HG03442 (cell line): Measurements from ENCODE around the gene LCK.
A peak's percentile ranks its signal among the peaks of the same experiment; 100 is the strongest.
"Not testable (repeated sequence)": the region's sequence is repeated elsewhere in the genome, so short reads cannot be mapped to it uniquely, and the experiment has no call there.

Source experiments
- ATAC-seq: cut with Tn5 transposase; IDR thresholded peaks from one replicate; pipeline ENCODE4 v1.9.1; 2021; ENCODE audit warnings: mild to moderate bottlenecking, moderate library complexity; ENCODE audit not compliant: unreplicated experiment

The LCK gene

DNA sequence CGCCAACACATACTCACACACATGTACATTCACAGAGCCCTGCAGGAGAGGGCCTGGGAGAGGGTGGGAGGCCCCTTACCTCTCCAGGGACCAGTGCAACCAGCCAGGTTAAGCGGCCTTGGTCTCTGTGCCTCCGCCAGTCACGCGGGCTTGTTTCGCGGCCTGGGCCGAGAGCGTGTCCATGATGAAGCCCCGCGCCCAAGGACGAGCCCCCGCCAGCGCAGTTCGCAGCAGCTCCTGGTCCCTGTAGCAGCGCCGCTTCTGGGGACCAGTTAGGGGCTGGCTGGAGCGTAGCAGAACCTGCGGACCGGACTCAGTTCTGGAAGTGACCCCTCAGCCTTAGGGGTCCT is 11.3 kb upstream of the LCK start:
- no peak for ATAC-seq

DNA sequence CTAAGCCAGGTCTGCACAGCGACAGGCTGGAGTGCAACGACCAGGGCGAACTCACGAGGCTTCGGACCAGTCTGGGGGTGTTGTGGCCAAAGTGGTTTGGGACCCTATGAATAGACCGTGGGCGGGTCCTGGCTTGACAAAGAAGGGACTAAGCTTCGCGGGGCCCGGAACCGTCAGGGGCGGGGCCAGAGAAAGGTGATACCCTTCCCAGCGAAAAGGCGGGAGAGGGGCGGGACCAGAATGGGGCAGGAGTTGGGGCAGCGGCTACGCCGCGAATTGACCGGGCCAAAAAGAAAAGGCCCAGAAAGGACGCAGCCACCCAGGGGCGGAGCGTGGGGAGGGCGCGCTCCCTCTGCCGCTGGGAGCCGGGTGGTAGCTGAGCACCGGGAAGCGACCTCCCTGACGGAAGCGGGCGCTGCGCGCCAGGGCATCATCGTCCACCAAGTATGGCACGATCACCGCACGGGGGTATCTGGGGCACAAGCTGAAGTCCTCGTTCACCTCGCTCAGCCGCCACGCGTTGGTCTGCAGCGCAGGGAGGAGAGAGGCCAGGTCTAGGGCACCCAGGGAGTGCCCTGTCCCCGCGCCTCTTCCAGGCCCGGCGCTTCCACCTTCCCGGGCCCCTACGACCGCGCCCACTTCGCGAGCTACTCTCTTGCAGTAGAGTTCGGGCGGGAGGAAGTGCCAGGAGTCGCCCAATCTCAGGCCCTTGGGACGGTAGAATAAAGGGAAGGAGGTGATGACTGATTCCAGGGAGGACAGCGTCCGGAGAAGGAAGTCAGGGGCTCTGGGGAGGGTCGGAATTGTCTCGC is 10.7 kb upstream of the LCK start:
- ATAC-seq: no peak

DNA sequence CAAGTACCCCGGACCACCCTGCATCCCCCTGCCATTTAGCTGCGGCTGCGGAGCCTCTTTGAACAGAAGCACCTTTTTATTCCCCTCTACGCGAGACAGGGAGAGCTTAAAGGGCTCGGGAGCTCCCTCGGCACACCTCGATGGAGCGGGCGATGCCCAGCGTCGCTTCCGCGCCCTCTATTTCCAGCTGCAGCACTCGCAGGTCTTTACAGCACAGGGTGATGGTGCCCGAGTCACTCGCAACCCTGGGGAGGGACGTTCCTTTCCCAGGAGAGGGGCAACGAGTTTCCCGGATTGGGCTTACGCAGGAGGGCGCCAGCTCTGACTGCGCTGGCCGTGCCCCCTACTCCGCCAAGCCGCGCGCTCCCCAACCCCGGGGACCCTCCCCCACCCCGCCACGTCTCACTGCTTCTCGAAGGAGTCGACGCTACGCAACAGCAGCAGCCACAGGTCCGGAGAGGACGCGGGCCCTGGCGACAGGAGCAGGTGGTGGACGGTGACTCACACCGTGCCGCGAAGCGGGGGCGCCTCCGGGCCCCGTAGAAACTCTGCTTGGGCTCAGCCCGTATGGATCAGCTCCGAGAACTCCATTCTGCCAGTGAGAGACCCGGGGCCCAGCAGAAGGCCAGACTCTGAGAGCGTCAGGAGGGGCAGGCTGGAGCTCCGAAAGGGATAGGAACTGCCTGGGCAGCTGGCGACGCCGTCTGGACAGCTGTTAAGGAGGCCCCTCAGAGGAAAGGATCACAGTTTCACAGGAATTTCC is 9.9 kb upstream of the LCK start:
- no peak for ATAC-seq

DNA sequence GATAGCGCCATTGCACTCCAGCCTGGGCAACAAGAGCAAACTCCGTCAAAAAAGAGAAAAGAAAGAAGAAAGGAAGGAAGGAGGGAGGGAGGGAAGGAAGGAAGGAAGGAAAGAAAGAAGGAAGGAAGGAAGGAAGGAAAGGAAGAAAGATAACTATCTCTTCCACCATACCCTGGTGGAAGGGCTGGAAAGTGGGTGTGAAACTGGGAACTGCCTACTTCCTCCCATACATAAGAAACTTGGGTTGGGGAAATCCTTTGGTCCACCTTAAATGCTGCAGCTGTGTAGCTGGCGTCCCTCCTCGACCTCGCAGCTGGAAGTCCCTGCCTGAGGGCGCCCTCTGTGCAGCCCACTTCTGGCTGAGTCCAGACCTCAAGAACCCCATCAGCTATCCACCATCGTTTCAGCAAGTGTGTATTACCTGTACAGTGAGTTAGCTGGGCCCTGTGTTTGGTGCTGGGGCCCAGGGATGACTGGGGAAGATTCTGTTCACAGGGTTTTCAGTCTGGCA is 8.7 kb upstream of the LCK start:
- ATAC-seq: no peak

DNA sequence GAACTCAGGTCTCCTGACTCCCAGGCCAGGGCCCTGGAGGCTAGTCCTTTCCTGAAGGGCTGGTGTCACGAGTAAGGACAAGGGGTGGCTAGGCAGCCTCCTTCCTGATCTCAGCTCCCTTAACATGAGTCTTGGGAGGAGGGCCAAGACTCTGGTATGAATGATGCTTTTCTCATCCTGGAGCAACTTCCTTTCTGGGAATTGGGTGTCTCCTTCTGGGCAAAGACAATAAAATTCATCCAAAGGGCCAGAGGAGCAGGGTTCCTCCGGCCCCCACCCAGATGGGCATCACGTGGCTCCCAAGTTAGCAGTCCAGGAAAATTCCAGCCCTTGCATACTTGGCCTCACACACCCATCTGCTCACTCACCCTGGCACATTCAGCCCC is 4.2 kb upstream of the LCK start, which contains the start of gene FAM167B:
FAM167B (plus strand) TSS at position 335 of the 386 bp plus-strand sequence. CDS start 200 bp downstream, outside the sequence.
- no peak for ATAC-seq

DNA sequence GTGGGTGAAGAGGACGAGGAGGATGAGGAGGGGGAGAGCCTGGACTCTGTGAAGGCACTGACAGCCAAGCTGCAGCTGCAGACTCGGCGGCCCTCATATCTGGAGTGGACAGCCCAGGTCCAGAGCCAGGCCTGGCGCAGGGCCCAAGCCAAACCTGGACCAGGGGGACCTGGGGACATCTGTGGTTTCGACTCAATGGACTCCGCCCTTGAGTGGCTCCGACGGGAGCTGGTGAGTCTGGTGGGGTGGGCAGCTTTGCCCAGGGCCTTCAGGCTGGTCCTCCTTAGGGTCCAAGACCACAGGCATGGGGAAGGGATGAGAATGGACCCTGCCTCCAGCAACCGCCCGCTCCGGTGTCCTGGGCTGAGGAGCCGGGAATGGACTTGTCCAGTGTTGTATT is 3.6 kb upstream of the LCK start:
- no peak for ATAC-seq

DNA sequence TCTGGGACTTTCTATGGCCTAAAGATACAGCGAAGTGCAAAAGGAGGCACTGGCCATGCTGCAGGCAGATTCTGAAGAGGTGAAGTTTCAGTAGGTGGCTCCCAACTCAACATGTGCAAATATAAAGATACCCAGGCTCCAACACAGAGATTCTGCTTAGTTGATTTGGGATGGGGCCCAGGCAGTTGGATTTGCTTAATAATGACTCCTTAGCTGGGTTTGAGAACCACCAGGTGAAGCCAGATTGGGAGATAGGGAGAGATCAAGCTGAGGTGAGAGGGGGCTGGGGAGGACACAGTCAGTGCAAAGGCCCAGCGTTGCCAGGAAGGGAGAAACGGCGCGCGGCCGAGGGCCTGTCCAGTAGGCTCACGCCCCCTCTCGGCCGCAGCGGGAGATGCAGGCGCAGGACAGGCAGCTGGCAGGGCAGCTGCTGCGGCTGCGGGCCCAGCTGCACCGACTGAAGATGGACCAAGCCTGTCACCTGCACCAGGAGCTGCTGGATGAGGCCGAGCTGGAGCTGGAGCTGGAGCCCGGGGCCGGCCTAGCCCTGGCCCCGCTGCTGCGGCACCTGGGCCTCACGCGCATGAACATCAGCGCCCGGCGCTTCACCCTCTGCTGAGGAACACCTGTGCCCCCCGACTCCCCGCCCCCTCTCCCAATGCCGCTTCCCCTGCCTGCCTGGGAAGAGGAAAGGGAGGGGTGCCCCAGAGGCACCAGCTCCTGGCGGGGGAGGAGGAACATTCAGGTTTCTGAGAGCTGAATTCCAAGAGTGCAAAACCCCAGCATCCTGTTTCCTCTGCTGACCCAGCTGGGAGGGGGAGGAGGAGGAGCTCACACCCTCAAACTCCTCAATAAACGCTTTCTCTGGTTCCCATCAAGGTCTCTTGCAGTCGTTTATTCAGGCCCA is 2.8 kb upstream of the LCK start:
- peak; percentile 33 for ATAC-seq

DNA sequence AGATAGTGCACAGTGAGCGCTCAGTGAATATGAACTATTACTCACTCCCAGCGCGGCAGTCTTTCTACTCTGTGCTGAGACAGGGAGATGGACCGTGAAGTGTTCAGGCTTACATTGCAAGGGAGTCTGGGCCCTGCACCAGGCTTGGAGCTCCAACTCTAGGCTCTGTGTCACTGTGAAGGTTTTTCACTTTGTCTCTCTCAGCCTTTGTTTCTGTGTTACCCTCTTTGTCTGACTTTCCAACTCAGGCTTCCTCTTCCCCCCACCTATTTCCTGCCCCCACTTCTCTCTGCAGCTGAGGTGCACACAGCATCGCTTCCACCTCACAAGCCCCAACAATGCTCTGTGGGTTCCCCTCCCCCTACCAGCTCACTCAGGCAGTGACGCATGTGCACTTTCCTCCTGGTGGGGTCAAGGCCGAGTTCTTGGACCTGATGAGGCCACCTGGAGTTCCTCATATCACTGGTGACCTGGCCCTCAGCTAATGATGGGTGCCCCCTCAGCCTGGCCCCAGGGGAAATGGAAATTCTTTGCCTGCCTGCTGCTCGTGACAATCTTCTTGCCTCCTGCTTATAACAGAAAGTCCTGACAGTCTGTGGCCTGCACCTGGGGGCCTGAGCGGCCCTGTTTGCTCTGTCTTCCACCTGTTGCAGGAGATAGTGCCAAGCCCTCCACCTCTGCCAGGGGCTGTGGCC is 1.1 kb upstream of the LCK start:
- ATAC-seq: peak; percentile 49

DNA sequence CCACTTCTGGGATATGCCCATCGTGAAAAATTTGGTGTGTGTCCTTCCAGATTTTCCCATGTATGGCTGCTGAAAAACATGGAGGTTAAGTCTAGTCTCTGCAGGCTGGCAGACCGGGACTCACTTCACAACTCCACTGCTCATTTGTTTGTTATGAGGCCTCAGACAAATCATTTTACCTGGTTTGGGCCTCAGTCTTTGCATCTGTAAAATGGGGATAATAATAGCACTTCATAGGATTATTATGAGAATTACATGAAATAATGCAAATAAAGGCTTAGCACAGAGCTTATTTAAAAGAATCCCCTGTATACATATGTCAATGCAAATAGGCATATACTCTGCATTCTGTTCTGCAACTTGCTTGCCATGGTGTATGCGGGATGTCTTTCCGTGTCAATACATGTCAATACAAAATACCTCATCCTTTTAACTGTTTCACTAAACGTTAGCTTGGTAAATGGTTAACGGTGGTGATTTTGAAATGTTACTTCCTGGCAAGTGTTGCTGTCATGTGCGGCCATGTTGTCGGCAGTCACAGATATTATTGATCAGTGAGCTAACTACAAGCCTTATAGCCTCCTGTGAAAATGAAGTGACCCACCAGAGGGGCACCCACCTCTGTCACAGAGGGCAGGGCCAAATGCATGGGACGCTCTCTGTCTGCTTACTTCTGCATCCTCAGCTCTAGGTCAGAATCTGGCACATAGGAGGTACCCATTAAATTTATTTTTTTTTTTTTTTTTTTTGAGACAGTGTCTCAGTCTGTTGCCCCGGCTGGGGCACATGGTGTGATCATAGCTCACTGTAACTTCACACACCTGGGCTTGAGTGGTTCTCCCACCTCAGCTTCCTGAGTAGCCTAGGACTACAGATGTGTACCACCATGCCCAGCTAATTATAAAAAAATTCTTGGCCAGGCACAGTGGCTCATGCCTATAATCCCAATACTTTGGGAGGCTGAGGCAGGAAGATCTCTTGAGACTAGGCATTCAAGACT is 4.3 kb downstream of the LCK start:
- ATAC-seq: no peak

DNA sequence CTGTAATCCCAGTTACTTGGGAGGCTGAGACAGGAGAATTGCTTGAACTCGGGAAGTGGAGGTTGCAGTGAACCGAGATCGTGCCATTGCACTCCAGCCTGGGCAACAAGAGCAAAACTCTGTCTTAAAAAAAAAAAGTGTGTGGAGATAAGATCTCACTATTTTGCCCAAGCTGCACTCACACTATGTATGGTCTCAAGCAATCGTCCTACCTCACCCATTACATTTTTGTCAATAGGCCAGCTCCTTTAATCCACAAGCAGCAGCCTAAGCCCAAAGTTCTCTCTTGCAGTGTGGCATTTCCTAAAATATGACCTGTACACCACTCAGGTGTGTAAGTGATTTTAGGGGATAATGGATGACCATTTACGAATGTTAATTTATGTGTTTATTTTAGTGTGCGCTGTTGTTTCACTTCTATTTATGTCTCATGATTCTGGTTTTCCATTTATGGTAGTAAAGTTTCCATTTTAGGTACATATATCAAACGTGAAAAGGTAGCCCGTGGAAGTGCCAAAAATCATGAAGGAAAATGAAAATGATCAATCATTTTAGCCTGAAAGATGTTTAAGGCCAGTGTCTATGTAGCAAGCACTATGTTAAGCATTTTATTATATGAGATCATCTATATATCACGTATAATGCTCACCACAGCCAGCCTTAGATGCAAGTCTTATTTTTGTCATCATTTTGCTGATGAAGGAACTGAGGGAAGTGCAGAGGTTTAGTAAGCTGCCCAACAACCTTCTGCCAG is 5.6 kb downstream of the LCK start:
- ATAC-seq: no peak

DNA sequence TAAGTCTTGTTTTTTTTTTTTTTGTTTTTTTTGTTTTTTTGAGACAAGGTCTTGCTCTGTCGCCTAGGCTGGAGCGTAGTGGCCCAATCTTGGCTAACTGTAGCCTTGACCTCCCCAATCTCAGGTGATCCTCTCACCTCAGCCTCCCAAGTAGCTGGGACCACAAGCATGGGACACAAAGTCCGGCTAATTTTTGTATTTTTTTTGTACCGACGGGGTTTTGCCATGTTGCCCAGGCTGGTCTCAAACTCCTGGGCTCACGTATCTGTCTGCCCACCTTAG is 6.1 kb downstream of the LCK start:
- no peak for ATAC-seq

DNA sequence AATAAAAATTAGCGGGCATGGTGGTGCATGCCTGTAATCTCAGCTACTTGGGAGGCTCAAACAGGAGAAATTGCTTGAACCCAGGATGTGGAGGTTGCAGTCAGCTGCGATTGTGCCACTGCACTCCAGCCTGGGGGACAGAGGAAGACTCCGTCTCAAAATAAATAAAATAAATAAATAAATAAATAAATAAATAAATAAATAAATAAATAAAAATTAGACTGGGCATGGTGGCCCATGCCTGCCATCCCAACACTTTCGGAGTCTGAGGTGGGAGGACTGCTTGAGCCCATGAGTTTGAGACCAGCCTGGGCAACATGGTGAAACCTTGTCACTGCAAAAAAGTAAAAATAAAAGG is 12.2 kb downstream of the LCK start:
- ATAC-seq: not testable (repeated sequence)

DNA sequence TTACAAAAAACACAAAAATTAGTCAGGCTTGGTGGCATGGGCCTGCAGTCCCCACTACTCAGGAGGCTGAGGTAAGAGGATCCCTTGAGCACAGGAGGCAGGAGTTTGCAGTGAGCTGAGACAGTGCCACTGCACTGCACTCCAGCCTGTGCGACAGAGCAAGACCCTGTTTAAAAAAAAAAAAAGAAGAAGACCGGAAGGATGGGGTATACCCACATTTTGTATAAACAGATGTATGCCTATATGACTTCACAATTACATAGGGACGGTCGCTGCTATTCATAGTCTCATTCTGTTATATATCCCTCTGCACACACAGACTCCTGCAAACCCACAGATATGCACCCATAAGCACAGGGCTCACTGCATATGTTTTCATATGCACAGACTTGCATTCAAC is 12.7 kb downstream of the LCK start:
- no peak for ATAC-seq

DNA sequence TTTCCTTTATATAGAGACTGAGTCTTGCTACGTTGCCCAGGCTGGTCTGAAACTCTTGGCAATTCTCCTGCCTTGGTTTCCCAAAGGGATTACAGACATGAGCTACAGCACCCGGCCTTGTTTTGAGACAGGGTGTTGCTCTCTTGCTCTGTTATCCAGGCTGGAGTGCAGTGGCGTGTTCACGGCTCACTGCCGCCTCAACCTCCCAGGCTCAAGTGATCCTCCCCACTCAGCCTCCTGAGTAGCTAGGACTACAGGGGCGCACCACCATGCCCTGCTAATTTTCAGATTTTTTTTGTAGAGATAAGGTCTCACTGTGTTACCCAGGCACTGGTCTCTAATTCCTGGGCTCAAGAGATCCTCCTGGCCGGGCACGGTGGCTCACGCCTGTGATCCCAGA is 14.8 kb downstream of the LCK start:
- no peak for ATAC-seq

DNA sequence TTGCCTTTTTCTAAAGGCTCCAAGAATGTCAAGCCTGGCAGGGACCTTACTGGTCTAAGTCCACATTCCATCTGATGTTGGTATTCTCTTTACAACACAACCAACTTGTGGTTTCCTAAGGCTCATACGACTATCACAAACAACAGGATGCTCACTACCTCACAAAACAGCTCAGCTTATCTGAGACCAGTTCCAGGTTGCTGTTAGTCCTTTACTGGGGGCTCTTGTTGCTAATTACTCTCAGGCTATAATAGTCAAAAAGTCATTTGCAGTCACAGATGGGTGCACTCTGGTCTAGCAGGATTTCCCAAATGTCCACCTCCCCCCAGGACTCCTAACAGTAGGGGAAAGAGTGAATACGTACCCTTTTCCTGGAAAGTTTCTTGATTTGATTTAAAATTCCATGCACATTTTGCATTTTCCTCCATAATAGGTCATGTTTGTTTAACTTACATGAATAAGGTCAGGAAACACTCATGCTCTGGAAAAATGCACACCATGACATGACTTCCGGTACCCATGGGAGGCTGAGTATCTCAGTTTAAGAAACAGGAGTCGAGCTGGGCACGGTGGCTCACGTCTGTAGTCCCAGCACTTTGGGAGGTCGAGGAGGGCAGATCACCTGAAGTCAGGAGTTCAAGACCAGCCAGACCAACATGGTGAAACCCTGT is 16.0 kb downstream of the LCK start:
- no peak for ATAC-seq

DNA sequence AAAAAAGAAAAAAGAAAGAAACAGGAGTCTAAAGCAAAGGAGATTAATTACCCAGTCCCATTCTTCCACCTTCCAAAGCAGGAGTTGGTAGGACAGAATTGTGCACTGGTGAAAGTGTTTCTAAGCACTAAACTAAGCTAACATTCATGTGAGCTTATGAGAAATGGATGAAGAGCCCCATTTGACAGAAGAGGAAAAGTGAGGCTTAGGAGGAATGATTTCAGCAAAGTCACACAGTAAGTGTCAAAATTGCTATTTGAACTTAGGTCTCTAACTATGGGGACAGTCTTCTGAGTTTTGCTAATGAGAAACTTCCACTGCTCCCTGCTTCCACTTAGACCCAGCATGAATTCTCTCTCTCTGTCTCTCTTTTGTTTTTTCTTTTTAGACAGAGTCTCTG is 18.7 kb downstream of the LCK start:
- no peak for ATAC-seq

DNA sequence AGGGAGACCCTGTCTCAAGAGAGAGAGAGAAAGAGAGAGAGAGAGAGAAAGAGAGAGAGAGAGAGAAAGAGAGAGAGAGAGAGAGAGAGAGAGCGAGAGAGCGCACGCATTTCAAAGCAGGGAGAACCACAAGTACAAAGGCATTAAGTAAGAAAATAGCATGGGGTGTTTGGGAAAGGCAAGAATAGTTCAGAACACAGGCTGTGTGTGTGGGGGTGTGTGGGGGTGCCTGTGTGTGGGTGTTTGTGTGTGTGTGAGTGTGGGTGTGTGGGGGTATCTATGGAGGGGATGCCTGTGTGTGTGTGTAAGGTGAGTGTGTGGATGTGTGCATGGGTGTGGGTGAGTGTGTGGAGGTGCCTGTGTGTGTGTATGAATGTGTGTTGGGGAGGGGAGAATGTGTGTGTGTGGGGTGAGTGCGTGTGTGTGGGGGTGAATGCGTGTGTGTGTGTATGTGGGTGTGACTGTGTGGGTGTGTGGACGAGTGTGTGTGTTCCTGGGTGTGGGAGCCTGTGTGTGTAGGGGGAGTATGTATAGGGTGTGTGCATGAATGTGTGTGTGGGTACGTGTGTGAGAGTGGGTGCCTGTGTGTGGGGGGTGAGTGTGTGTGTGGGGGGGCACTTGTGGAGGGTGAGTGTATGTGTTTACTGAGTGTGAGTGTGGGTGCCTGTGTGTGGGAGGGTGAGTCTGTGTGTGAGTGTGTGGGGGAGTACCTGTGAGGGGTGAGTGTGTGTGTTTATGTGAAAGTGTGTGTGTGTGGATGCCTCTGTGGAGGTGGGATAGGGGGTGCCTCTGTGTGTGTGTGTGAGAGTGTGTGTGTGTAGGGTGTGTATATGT is 21.7 kb downstream of the LCK start:
- no peak for ATAC-seq
